Jurkat, Clone E6-1 (cell line): Measurements from ENCODE around the gene RNF40.
"Not testable (repeated sequence)": the region's sequence is repeated elsewhere in the genome, so short reads cannot be mapped to it uniquely, and the experiment has no call there.

ENCODE experiments used
- DNase-seq: peaks from one replicate; pipeline ENCODE4 v3.0.0-alpha.2; 2011; ENCODE audit warnings: low read depth, low spot score
- H3K4me3 ChIP-seq: 2 replicates; pipeline ENCODE4 v1.5.1; 2011; ENCODE audit warnings: mild to moderate bottlenecking, low read length, control low read depth, moderate library complexity

RNF40 gene

GRCh38 chr16:30802936-30803335 lies 40.8 kb downstream of the RNF40 start:
- DNase-seq, result peak; percentile 45
- no peak overlapping the region for H3K4me3 ChIP-seq

- DNase-seq, result no peak
- no peak overlapping the region for H3K4me3 ChIP-seq
Measured at GRCh38 chr16:30805056-30805369, 42.9 kb downstream of the RNF40 start.

DNA sequence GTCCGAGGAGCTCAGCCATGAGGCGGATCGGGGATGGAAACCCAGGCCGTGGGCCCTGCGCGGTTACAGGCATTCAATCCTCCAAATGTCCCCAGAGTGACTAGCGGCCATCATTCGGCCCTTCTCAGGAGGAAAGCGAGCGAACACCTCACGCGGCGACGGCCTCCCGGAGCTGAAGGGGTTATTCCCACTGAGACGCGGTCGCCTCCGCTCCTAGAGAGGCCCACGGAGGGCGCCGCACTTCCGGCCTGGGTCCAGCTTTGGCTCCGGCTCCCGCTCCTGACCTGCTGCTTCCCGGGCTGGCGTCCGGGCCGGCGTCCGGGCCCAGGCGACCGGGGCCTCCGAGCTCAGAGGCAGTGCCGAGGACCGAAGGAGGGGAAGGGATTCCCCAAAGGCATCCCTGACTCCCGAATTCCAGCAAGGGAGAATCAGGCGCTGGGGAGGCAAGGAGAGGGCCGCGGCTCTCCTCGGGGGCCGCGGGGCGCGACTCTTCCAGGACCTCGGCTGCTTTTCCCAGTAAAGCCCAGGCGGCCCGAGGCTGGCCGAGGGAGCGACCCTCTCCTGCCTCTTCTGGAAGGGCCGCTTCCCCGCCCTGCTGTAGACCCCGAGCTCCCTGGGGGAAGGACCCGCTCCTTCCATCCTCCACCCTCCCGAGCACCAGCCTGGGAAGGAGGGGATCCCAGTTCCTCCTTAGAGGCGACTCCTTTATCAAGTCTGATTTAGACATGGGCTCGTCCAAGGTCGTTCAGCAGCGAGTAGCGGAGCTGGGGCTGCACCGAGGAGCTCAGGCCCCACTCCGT lies 43.4 kb downstream of the RNF40 start:
- no peak overlapping the region for H3K4me3 ChIP-seq
- DNase-seq, result no peak

GRCh38 chr16:30808146-30808545 lies 46.0 kb downstream of the RNF40 start:
- no peak for DNase-seq
- no peak overlapping the region for H3K4me3 ChIP-seq

- H3K4me3 ChIP-seq, DNase-seq: not testable (repeated sequence)
Measured at GRCh38 chr16:30808890-30809426, 46.8 kb downstream of the RNF40 start.

DNA sequence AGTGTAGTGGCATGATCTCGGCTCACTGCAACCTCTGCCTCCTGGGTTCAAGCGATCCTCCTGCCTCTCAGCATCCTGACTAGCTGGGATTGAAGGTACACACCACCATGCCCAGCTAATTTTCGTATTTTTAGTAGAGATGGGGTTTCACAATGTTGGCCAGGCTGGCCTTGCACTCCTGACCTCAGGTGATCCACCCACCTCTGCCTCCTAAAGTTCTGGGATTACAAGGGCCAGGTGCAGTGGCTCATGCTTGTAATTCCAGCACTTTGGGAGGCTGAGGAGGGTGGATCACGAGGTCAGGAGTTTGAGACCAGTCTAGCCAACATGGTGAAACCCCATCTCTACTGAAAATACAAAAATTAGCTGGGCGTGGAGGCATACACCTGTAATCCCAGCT lies 47.6 kb downstream of the RNF40 start:
- not testable (repeated sequence) for DNase-seq, H3K4me3 ChIP-seq

DNA sequence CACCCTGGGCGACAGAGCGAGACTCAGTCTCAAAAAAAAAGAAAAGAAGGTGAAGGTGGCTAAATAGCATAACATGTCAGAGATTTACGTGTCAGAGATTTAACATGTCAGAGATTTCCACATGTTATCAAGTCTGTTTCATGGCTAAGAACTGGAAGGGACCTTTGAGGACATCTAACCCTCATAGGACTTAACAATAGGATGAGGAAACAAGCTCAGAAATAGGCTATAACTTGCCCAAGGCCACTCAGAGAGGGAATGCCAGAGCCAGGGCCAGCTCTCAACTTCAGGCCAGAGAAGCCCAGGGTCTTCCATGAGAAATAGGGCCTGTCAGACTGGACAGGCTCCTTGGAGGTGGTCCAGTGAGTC lies 51.7 kb downstream of the RNF40 start:
- peak; percentile 3 for DNase-seq
- peak overlapping the region; percentile 46 for H3K4me3 ChIP-seq

GRCh38 chr16:30816769-30817168 lies 54.6 kb downstream of the RNF40 start:
- DNase-seq, result no peak
- no peak overlapping the region for H3K4me3 ChIP-seq

DNA sequence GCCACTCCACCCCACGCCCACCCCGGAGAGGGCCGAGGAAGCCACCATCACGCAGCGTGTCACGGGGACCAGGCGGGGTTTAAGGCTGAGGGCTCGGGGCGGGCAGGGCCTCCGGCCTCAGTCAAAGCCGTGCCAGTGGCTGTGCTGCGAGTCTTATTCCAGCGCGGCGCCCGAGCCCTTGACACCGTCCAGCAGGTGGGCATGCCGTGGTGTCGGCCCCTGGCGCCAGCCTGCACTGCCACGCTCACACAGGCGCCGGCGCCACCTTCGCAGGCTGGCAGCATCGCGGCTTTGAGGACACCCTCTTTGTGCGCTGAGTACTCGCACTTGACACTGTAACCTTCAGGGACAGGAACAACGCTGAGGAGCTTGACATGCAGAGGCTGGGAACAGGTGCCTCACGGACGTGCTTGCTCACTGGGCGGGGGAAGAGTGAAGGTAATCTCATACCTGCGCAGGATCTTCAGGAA lies 58.9 kb downstream of the RNF40 start:
- H3K4me3 ChIP-seq, result no peak overlapping the region
- no peak for DNase-seq

DNA sequence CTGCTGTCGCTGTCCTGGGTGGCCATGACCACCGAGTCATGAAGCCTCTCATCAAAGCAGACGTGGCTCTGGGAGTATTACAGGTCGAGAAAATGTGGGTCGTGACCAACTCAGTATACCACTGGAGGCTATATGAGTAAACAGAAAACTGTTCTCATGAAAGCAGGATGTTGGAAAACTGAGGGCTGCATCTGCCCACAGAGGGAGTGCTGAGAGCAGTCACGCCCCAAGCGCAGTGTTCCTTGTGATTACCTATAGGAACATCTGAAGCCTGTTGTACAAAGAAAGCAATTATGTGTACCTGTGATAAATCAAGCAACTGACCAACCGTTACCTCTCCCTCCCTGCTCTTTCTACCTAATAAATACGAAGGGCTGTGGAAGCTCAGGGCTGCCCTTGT lies 59.3 kb downstream of the RNF40 start:
- not testable (repeated sequence) for H3K4me3 ChIP-seq, DNase-seq

DNA sequence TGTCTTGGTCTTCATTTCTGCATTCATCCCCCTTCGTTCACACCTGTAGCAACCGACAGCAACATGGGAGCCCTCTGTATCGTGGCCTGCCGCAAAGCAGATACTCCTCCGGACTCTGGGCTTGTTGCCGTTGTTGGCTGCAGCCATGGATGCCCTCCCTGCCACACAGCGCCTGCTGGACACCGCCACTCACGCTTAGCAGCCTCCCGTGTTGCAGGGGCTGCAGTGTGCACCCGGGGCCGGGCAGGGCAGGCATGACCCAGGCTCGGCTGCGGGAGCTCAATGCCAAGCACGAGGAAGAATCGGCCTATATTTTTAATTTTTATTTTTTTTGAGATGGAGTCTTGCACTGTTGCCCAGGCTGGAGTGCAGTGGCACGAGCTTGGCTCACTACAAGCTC lies 59.8 kb downstream of the RNF40 start:
- no peak for DNase-seq
- H3K4me3 ChIP-seq, result no peak overlapping the region
